Nephron progenitor cell (in vitro differentiated cells): ENCODE results near the gene UBE3D.

Experiments used
- DNase-seq: peaks from one replicate; pipeline ENCODE4 v3.0.0; 2021
- H3K27ac Mint-ChIP-seq: 2 replicates; pipeline ENCODE4 v1.8.0; 2021; ENCODE audit warnings: mild to moderate bottlenecking, moderate library complexity, mixed read lengths
- H3K27me3 Mint-ChIP-seq: 2 replicates; pipeline ENCODE4 v1.8.0; 2021; ENCODE audit warnings: mild to moderate bottlenecking, low read depth, mixed read lengths; ENCODE audit not compliant: poor library complexity
- H3K36me3 Mint-ChIP-seq: 2 replicates; pipeline ENCODE4 v1.8.0; 2021; ENCODE audit warnings: low read depth, mixed read lengths
- H3K4me1 Mint-ChIP-seq: 2 replicates; pipeline ENCODE4 v1.8.0; 2021; ENCODE audit warnings: mixed read lengths
- H3K4me3 Mint-ChIP-seq: 2 replicates; pipeline ENCODE4 v1.8.0; 2021; ENCODE audit warnings: mild to moderate bottlenecking, moderate library complexity, mixed read lengths
- H3K9me3 Mint-ChIP-seq: 2 replicates; pipeline ENCODE4 v1.8.0; 2021; ENCODE audit warnings: mild to moderate bottlenecking, moderate library complexity, mixed read lengths
- CTCF ChIP-seq: fragments of 200-600 bp; sonication (generic); IDR thresholded peaks from 2 replicates; pipeline ENCODE4 v1.5.0; 2021; ENCODE audit warnings: antibody characterized with exemption

UBE3D gene

DNA sequence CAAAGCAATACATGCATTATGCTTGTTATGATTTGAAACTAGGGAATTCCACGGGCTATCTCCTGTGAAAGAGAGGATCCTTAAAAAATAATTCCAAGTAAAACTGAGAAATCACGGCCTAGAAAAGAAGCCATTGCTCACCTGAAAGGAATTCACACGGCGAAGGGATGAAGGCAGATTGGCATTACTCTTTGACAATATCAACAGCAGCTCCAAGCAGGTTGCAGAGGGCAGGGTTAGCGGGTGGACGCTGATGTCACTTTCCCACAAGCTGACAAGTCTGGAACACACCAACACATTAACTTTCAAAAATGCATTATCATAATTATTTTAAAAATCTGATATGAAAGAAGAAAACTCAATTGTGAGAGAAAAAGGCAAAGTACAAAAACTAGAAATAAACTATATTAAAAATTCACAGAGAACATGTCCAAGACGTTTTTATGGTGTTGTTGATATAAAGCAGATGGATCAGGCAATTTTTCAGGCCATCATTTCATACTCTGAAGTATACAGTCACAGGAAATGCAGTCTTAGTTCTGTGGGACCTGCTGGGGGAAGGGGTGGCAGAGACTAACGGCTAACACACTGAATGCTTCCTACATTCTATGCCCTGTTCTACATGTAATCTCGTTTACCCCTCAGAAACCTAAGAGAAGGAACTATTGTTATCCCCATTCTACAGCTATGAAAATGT lies 108.3 kb downstream of the UBE3D start:
- peaks cover 26% of the 10 kb centered on the region for H3K36me3 Mint-ChIP-seq
- DNase-seq = no peak

GRCh38 chr6:82955841-82956240 lies 109.8 kb downstream of the UBE3D start:
- DNase-seq = no peak
- Mint-ChIP-seq H3K4me1 (peaks cover 12% of the 10 kb centered on the region), H3K9me3 (no peaks in the 10 kb centered on the region), H3K27me3 (no peaks in the 10 kb centered on the region), H3K4me3 (no peak overlapping the region), H3K36me3 (peaks cover 39% of the 10 kb centered on the region), H3K27ac (no peak overlapping the region)
- TF ChIP-seq CTCF = no peak

More for the DNA sequence above, 108.3 kb downstream of the UBE3D start:
- no peak overlapping the region for H3K27ac Mint-ChIP-seq
- H3K9me3 Mint-ChIP-seq = no peaks in the 10 kb centered on the region
- no peaks in the 10 kb centered on the region for H3K27me3 Mint-ChIP-seq
- TF ChIP-seq CTCF = no peak
- no peak overlapping the region for H3K4me3 Mint-ChIP-seq
- H3K4me1 Mint-ChIP-seq = peaks cover 12% of the 10 kb centered on the region

- DNase-seq = no peak
- no peak for TF ChIP-seq CTCF
- H3K27ac Mint-ChIP-seq = no peak overlapping the region
- peaks cover 9% of the 10 kb centered on the region for H3K4me1 Mint-ChIP-seq
- no peaks in the 10 kb centered on the region for H3K27me3 Mint-ChIP-seq
- no peak overlapping the region for H3K4me3 Mint-ChIP-seq
- no peaks in the 10 kb centered on the region for H3K9me3 Mint-ChIP-seq
- peaks cover 47% of the 10 kb centered on the region for H3K36me3 Mint-ChIP-seq
Observed at GRCh38 chr6:82954937-82955577, 110.6 kb downstream of the UBE3D start.

DNA sequence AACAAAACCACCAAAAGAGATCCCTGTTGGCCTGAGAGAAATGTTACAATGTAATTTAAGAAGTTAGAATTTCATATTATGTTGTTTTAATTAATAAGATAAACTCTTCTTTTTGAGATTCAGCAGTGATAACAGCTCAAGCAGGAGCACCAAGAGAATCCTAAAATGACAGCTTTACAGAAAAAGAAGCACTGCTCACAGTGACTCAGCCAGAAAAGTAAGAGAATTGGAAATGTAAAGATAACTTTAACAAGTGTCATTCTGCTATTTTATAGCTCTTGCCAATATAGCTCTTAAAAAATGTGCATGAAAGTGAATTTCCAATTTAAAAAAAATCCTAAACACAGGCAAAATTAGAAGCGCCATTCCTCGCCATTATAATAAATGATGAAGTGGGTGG lies 111.3 kb downstream of the UBE3D start:
- TF ChIP-seq CTCF = no peak
- no peak overlapping the region for H3K27ac Mint-ChIP-seq
- no peak for DNase-seq
- peaks cover 7% of the 10 kb centered on the region for H3K9me3 Mint-ChIP-seq
- H3K4me1 Mint-ChIP-seq = peaks cover 3% of the 10 kb centered on the region
- no peaks in the 10 kb centered on the region for H3K27me3 Mint-ChIP-seq
- H3K4me3 Mint-ChIP-seq = no peak overlapping the region
- H3K36me3 Mint-ChIP-seq = peaks cover 53% of the 10 kb centered on the region

DNA sequence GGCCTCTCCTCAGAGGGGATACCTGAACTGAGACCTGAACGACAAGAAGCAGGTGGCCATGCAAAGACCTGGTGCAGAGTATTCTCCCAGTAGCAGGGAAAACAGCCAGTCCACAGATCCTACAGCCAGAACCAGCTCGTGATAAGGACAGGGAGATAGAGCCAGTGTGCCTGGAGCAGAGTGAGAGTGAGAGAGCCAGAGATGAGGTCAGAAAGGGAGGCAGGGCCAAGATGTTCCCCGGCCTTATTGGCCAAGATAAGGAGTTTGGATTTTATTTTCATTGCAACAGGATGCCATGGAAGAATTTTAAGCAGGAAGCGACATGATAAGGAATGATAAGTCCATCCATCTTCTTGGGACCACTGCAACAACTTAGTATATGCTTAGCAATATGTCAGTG lies 111.8 kb downstream of the UBE3D start:
- no peak for TF ChIP-seq CTCF
- H3K4me1 Mint-ChIP-seq = no peaks in the 10 kb centered on the region
- H3K27me3 Mint-ChIP-seq = no peaks in the 10 kb centered on the region
- peaks cover 11% of the 10 kb centered on the region for H3K9me3 Mint-ChIP-seq
- DNase-seq = no peak
- H3K36me3 Mint-ChIP-seq = peaks cover 55% of the 10 kb centered on the region
- H3K27ac Mint-ChIP-seq = no peak overlapping the region
- no peak overlapping the region for H3K4me3 Mint-ChIP-seq

DNA sequence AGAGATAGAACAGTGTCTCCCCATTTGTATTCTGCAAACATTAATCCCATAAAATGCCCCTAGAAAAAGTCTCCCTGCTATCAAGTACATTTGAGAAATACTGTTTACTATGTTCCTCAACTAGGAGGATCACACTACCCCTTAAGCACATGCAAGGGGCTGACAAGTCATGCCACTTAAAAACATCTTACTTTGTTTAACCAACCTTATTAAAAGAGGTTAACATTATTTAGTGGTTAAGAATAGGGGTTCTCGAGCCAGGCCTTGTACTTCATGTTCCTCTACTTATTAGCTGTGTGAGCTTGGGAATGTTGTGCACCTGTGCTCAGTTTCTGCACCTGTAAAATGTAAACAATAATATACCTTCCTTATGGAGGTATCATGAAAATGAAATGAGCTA lies 113.7 kb downstream of the UBE3D start:
- no peak for DNase-seq
- no peak overlapping the region for H3K27ac Mint-ChIP-seq
- H3K27me3 Mint-ChIP-seq = no peaks in the 10 kb centered on the region
- TF ChIP-seq CTCF = no peak
- peaks cover 29% of the 10 kb centered on the region for H3K9me3 Mint-ChIP-seq
- H3K4me3 Mint-ChIP-seq = no peak overlapping the region
- H3K4me1 Mint-ChIP-seq = no peaks in the 10 kb centered on the region
- peaks cover 69% of the 10 kb centered on the region for H3K36me3 Mint-ChIP-seq
